OCI-LY3 (cell line): Measurements from ENCODE around the gene C16orf74.

Experiments used
- CTCF ChIP-seq: fragments of 200-600, 300-600 bp; sonication (generic); IDR thresholded peaks from 2 replicates; pipeline ENCODE4 v1.5.1; 2014; ENCODE audit warnings: antibody characterized with exemption, low read length, low read depth
- EZH2phosphoT487 ChIP-seq: fragments of 200-600 bp; shearing (Covaris generic); IDR thresholded peaks from 2 replicates; pipeline ENCODE4 v1.6.1; 2018; ENCODE audit warnings: antibody characterized with exemption, mixed run types, low read depth

- TF ChIP-seq CTCF (no peak), EZH2phosphoT487 (no peak)
Observed at GRCh38 chr16:85709766-85710585, 40.9 kb downstream of the C16orf74 start.
